HCT116 (cell line): ENCODE measurements around the gene SMIM45.

Source experiments
- CBX3 ChIP-seq: IDR thresholded peaks from 2 replicates; pipeline ENCODE4 v1.6.1; 2012; ENCODE audit warnings: low read depth
- CEBPB ChIP-seq: IDR thresholded peaks from 2 replicates; pipeline ENCODE4 v1.6.1; 2012; ENCODE audit warnings: low read depth
- EZH2 ChIP-seq: fragments of 200-600 bp; sonication (generic); IDR thresholded peaks from 2 replicates; pipeline ENCODE4 v1.6.1; 2017; ENCODE audit warnings: antibody characterized with exemption, mixed run types
- EZH2phosphoT487 ChIP-seq: fragments of 200-600 bp; IDR thresholded peaks from 2 replicates; pipeline ENCODE4 v1.6.1; 2018; ENCODE audit warnings: antibody characterized with exemption, borderline replicate concordance
- FOSL1 ChIP-seq: IDR thresholded peaks from 2 replicates; pipeline ENCODE4 v1.6.1; 2012; ENCODE audit warnings: low read depth
- POLR2A ChIP-seq: IDR thresholded peaks from 2 replicates; pipeline ENCODE4 v1.7.0; 2011; ENCODE audit warnings: borderline replicate concordance; ENCODE audit not compliant: insufficient read depth, insufficient read length; ENCODE audit errors: extremely low read depth
- RAD21 ChIP-seq: IDR thresholded peaks from 2 replicates; pipeline ENCODE4 v1.6.1; 2012; ENCODE audit warnings: low read depth, mild to moderate bottlenecking
- REST ChIP-seq: IDR thresholded peaks from 2 replicates; pipeline ENCODE4 v1.6.1; 2012; ENCODE audit warnings: low read depth
- SP1 ChIP-seq: IDR thresholded peaks from 2 replicates; pipeline ENCODE4 v1.6.1; 2012; ENCODE audit warnings: low read depth
- TCF7L2 ChIP-seq: IDR thresholded peaks from 2 replicates; pipeline ENCODE4 v1.7.0; 2011; ENCODE audit warnings: borderline replicate concordance, inconsistent platforms; ENCODE audit not compliant: insufficient read depth, insufficient read length; ENCODE audit errors: extremely low read depth
- ZFX ChIP-seq: fragments of 450-650 bp; IDR thresholded peaks from 2 replicates; pipeline ENCODE4 v1.6.1; 2017

The SMIM45 gene

GRCh38 chr22:41910050-41911000 is 41.6 kb upstream of the SMIM45 start (continued):
- TF ChIP-seq REST (no peak), POLR2A (no peak), CBX3 (no peak), EZH2 (no peak), TCF7L2 (no peak), FOSL1 (no peak), ZFX (no peak), CEBPB (no peak), RAD21 (no peak), EZH2phosphoT487 (no peak), SP1 (no peak)
